Hepatocyte (in vitro differentiated cells): ENCODE data around the gene CCNDBP1. TPM values are rescaled to one million over a fixed set of nuclear protein-coding genes. Genes with fewer than 3 reads are reported as not detected.

Experiments used
- DNase-seq: peaks from one replicate; pipeline ENCODE4 v3.0.0-alpha.2; 2016; ENCODE audit warnings: low spot score
- H2AFZ ChIP-seq: fragments of 200-600 bp; sonication (generic); 2 replicates; pipeline ENCODE4 v1.6.0; 2016; ENCODE audit warnings: antibody characterized with exemption, mild to moderate bottlenecking
- H3K27ac ChIP-seq: fragments of 200-600 bp; sonication (generic); 2 replicates; pipeline ENCODE4 v1.5.1; 2016; ENCODE audit warnings: mild to moderate bottlenecking
- H3K27me3 ChIP-seq: fragments of 200-600 bp; sonication (generic); 2 replicates; pipeline ENCODE4 v1.6.1; 2016
- H3K36me3 ChIP-seq: fragments of 200-600 bp; sonication (generic); replicated peaks from 2 replicates; pipeline ENCODE4 v1.5.1; 2016; ENCODE audit warnings: low read depth; ENCODE audit not compliant: insufficient read depth
- H3K4me1 ChIP-seq: fragments of 200-600 bp; sonication (generic); 2 replicates; pipeline ENCODE4 v1.5.1; 2016; ENCODE audit warnings: mild to moderate bottlenecking, moderate library complexity; ENCODE audit not compliant: insufficient read depth
- H3K4me2 ChIP-seq: fragments of 200-600 bp; sonication (generic); 2 replicates; pipeline ENCODE4 v1.6.0; 2016
- H3K4me3 ChIP-seq: fragments of 200-600 bp; sonication (generic); 2 replicates; pipeline ENCODE4 v1.5.1; 2016; ENCODE audit warnings: mild to moderate bottlenecking
- H3K79me2 ChIP-seq: fragments of 200-600 bp; sonication (generic); 2 replicates; pipeline ENCODE4 v1.6.0; 2017; ENCODE audit warnings: mild to moderate bottlenecking
- H3K9me2 ChIP-seq: fragments of 200-600 bp; sonication (generic); replicated peaks from 2 replicates; pipeline ENCODE4 v1.6.0; 2017; ENCODE audit warnings: mild to moderate bottlenecking; ENCODE audit not compliant: insufficient read depth
- H3K9me3 ChIP-seq: fragments of 200-600 bp; sonication (generic); 2 replicates; pipeline ENCODE4 v1.5.1; 2016; ENCODE audit warnings: low read depth, mild to moderate bottlenecking
- H4K20me1 ChIP-seq: fragments of 200-600 bp; sonication (generic); 2 replicates; pipeline ENCODE4 v1.6.0; 2016; ENCODE audit warnings: mild to moderate bottlenecking; ENCODE audit not compliant: insufficient read depth, poor library complexity, severe bottlenecking
- CTCF ChIP-seq: fragments of 200-600 bp; sonication (generic); IDR thresholded peaks from 2 replicates; pipeline ENCODE4 v1.5.1; 2016; ENCODE audit warnings: antibody characterized with exemption, mild to moderate bottlenecking; ENCODE audit not compliant: poor library complexity
- EZH2 ChIP-seq: fragments of 200-600 bp; sonication (generic); IDR thresholded peaks from 2 replicates; pipeline ENCODE4 v1.6.1; 2016; ENCODE audit warnings: antibody characterized with exemption, mild to moderate bottlenecking, borderline replicate concordance
- EZH2phosphoT487 ChIP-seq: fragments of 200-600 bp; sonication (generic); IDR thresholded peaks from one replicate; pipeline ENCODE4 v1.6.1; 2018; ENCODE audit warnings: antibody characterized with exemption, mild to moderate bottlenecking, low read depth, moderate library complexity; ENCODE audit not compliant: unreplicated experiment, severe bottlenecking
- WGBS: methylation state at CpG from one replicate; pipeline ENCODE4 v1.1.6; 2016; ENCODE audit warnings: low lambda C conversion rate; ENCODE audit errors: missing lambda C conversion rate; 5-methylcytosine and 5-hydroxymethylcytosine counted together
- polyA plus RNA-seq: library from polyadenylated mRNA; unstranded; fragments of >200 nt; fragmentation: Nextera tagmentation; extraction: Ambion mirVana; gene quantifications from 2 replicates; pipeline ENCODE4 v1.2.1, GENCODE V29; 2016
- total RNA-seq: library from RNA; depleted of rRNA; stranded (reverse); fragments of >200 nt; gene quantifications from 2 replicates; pipeline ENCODE4 v1.2.3, GENCODE V29; 2014

The CCNDBP1 gene
- total and polyA plus RNA-seq, 2 experiments from 2014 or later, result 53.5 to 60.3 TPM

GRCh38 chr15:43146184-43146583 lies 39.0 kb upstream of the CCNDBP1 start:
- H3K4me3 ChIP-seq, result no peak overlapping the region
- H3K36me3 ChIP-seq, result no peaks in the 10 kb centered on the region
- no peak overlapping the region for H2AFZ ChIP-seq
- H4K20me1 ChIP-seq, result no peaks in the 10 kb centered on the region
- no peak overlapping the region for H3K27ac ChIP-seq
- H3K4me1 ChIP-seq, result no peaks in the 10 kb centered on the region
- DNase-seq, result no peak
- 77% methylated on average over 5 of the region's 5 CpGs for WGBS
- H3K9me3 ChIP-seq, result no peaks in the 10 kb centered on the region
- no peaks in the 10 kb centered on the region for H3K27me3 ChIP-seq
- TF ChIP-seq EZH2phosphoT487 (no peak), CTCF (no peak), EZH2 (no peak)
- H3K79me2 ChIP-seq, result no peaks in the 10 kb centered on the region
- no peak overlapping the region for H3K4me2 ChIP-seq
- H3K9me2 ChIP-seq, result no peaks in the 10 kb centered on the region

GRCh38 chr15:43150191-43150929 lies 34.8 kb upstream of the CCNDBP1 start:
- Histone ChIP-seq H3K79me2 (no peaks in the 10 kb centered on the region), H3K4me2 (no peak overlapping the region), H3K9me2 (no peaks in the 10 kb centered on the region), H4K20me1 (no peaks in the 10 kb centered on the region), H3K27ac (no peak overlapping the region), H3K27me3 (no peaks in the 10 kb centered on the region), H3K4me3 (no peak overlapping the region), H3K36me3 (no peaks in the 10 kb centered on the region), H3K9me3 (no peaks in the 10 kb centered on the region), H3K4me1 (no peaks in the 10 kb centered on the region), H2AFZ (no peak overlapping the region)
- WGBS, result 89% methylated on average over 5 of the region's 5 CpGs
- no peak for DNase-seq
- TF ChIP-seq EZH2phosphoT487 (no peak), CTCF (no peak), EZH2 (no peak)

GRCh38 chr15:43151688-43152087 lies 33.5 kb upstream of the CCNDBP1 start:
- Histone ChIP-seq H3K4me1 (no peaks in the 10 kb centered on the region), H3K36me3 (no peaks in the 10 kb centered on the region), H2AFZ (no peak overlapping the region), H3K9me3 (no peaks in the 10 kb centered on the region), H3K27me3 (no peaks in the 10 kb centered on the region), H3K27ac (no peak overlapping the region), H4K20me1 (no peaks in the 10 kb centered on the region), H3K9me2 (no peaks in the 10 kb centered on the region), H3K4me3 (no peak overlapping the region), H3K4me2 (no peak overlapping the region), H3K79me2 (no peaks in the 10 kb centered on the region)
- WGBS, result 84% methylated on average over 2 of the region's 2 CpGs
- no peak for TF ChIP-seq EZH2
- TF ChIP-seq CTCF, result no peak
- TF ChIP-seq EZH2phosphoT487, result no peak
- no peak for DNase-seq
